Effector CD8-positive, alpha-beta T cell (primary cell): Measurements from ENCODE around the gene EFEMP2.
A peak's percentile ranks its signal among the peaks of the same experiment; 100 is the strongest.

Source experiments
- DNase-seq: peaks from one replicate; lab custom pipeline; 2025; lab: John Stamatoyannopoulos, UW

EFEMP2 gene

GRCh38 chr11:65866509-65867283 lies 5.9 kb downstream of the EFEMP2 start:
- DNase-seq = no peak

- DNase-seq = no peak
Observed at GRCh38 chr11:65865550-65866172, 6.9 kb downstream of the EFEMP2 start.

GRCh38 chr11:65864706-65865471 lies 7.7 kb downstream of the EFEMP2 start:
- DNase-seq = no peak

GRCh38 chr11:65863889-65864705 lies 8.5 kb downstream of the EFEMP2 start:
- DNase-seq = no peak

- DNase-seq = no peak
Observed at GRCh38 chr11:65862941-65863888, 9.4 kb downstream of the EFEMP2 start.

- no peak for DNase-seq
Observed at GRCh38 chr11:65862191-65862735, 10.3 kb downstream of the EFEMP2 start.

GRCh38 chr11:65861533-65862183 lies 10.9 kb downstream of the EFEMP2 start:
- DNase-seq = no peak

GRCh38 chr11:65861165-65861505 lies 11.5 kb downstream of the EFEMP2 start:
- DNase-seq = no peak

GRCh38 chr11:65860278-65861164 lies 12.1 kb downstream of the EFEMP2 start, which contains the start of gene MUS81:
MUS81 (plus strand) TSS chr11:65860433; CDS start chr11:65860754, 321 bp downstream.
- peak; percentile 93 for DNase-seq

GRCh38 chr11:65859812-65860277 lies 12.8 kb downstream of the EFEMP2 start:
- DNase-seq = no peak

GRCh38 chr11:65859095-65859811 lies 13.3 kb downstream of the EFEMP2 start:
- peak; percentile 96 for DNase-seq

- DNase-seq = no peak
Observed at GRCh38 chr11:65858681-65859087, 13.9 kb downstream of the EFEMP2 start.

GRCh38 chr11:65857853-65858680 lies 14.5 kb downstream of the EFEMP2 start, which contains the start of gene CFL1:
CFL1 (minus strand) TSS chr11:65858180; CDS start chr11:65858099, 81 bp downstream.
- DNase-seq = peak; percentile 95

- DNase-seq = peak; percentile 56
Observed at GRCh38 chr11:65857500-65857852, 15.1 kb downstream of the EFEMP2 start.

- peak; percentile 74 for DNase-seq
Observed at GRCh38 chr11:65856689-65857499, 15.7 kb downstream of the EFEMP2 start.

- no peak for DNase-seq
Observed at GRCh38 chr11:65855927-65856363, 16.7 kb downstream of the EFEMP2 start.
